H1 (cell line): ENCODE results near the gene LVRN.

Experiments used
- CBX5 ChIP-seq: fragments of 300-800, 300-1000 bp; sonication (generic); IDR thresholded peaks from 2 replicates; pipeline ENCODE4 v1.7.1; 2016; ENCODE audit warnings: antibody characterized with exemption, low read length, low read depth
- CREB1 ChIP-seq: IDR thresholded peaks from 2 replicates; pipeline ENCODE4 v1.6.1; 2012; ENCODE audit warnings: inconsistent platforms
- CTCF ChIP-seq, 3 experiments: IDR thresholded peaks; 1 replicate in 2 of 3; 2 replicates in 1 of 3; pipeline versions ENCODE4 v1.5.1 to v1.6.1; 2011; ENCODE audit warnings: low read length in 3 of 3, mild to moderate bottlenecking in 3 of 3, inconsistent platforms in 2 of 3, low read depth in 1 of 3, moderate library complexity in 1 of 3; ENCODE audit not compliant: insufficient read depth in 1 of 3; ENCODE audit errors: control extremely low read depth in 1 of 3
- EZH2 ChIP-seq: fragments of 200-600 bp; sonication (generic); IDR thresholded peaks from 2 replicates; pipeline ENCODE4 v1.7.1; 2012; ENCODE audit warnings: low read depth, mild to moderate bottlenecking, moderate library complexity, low read length, inconsistent platforms; ENCODE audit not compliant: severe bottlenecking
- HDAC2 ChIP-seq, 2 experiments: fragments of 300-600 bp in 1 of 2; sonication (generic) in 1 of 2; IDR thresholded peaks; 2 replicates each; pipeline ENCODE4 v1.6.1; 2011 to 2012; ENCODE audit warnings: low read depth in 2 of 2, low read length in 2 of 2, mild to moderate bottlenecking in 2 of 2, moderate library complexity in 2 of 2, borderline replicate concordance in 1 of 2, inconsistent platforms in 1 of 2
- JUN ChIP-seq: IDR thresholded peaks from 2 replicates; pipeline ENCODE4 v1.6.1; 2011; ENCODE audit warnings: low read depth, mild to moderate bottlenecking, improper control_type of control experiment, low read length
- MAFK ChIP-seq: IDR thresholded peaks from 2 replicates; pipeline ENCODE4 v1.6.1; 2012; ENCODE audit warnings: low read depth, mild to moderate bottlenecking, improper control_type of control experiment, low read length
- PHF8 ChIP-seq: fragments of 200-600 bp; sonication (generic); conservative IDR thresholded peaks from 2 replicates; pipeline ENCODE4 v1.7.1; 2012; ENCODE audit warnings: low read depth, mild to moderate bottlenecking, inconsistent platforms, low read length, moderate library complexity
- POLR2A ChIP-seq, 2 experiments: IDR thresholded peaks; 1 replicate in 1 of 2; 2 replicates in 1 of 2; pipeline ENCODE4 v1.6.1; 2011; ENCODE audit warnings: low read depth in 2 of 2, low read length in 2 of 2, mild to moderate bottlenecking in 2 of 2; ENCODE audit errors: control extremely low read depth in 1 of 2
- POLR2AphosphoS5 ChIP-seq: IDR thresholded peaks from 2 replicates; pipeline ENCODE4 v1.6.1; 2011; ENCODE audit warnings: low read depth, low read length
- SP1 ChIP-seq: IDR thresholded peaks from 2 replicates; pipeline ENCODE4 v1.6.1; 2011; ENCODE audit warnings: low read depth, low read length
- SP2 ChIP-seq: IDR thresholded peaks from 2 replicates; pipeline ENCODE4 v1.6.1; 2012; ENCODE audit warnings: mild to moderate bottlenecking, low read length, inconsistent platforms

DNA sequence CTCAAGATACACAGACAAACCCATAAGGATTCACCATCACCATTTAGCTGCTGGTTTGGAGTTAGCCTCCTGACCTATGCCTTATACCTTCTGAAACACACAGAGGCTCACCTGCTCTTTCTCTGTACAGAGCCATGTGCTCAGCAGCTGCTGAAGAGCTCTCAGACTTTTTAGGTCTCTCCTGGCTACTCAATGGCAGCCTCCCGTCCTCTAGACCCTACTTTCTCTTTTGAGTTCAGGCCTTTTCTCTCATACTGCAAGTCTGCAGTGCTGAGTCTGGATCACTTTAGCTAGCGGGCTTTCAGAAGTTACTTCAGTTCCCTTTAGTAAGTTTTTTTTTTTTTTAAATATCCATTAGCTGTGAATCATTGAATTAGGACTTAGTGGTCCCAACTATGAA lies 25.7 kb downstream of the LVRN start:
- no peak for TF ChIP-seq JUN
- no peak for TF ChIP-seq CTCF (IDR thresholded peaks at IDR 0.05; ENCODE audit: control extremely low read depth in 1 of 3, insufficient read depth in 1 of 3, low read depth in 1 of 3, low read length in 3 of 3)
- TF ChIP-seq POLR2AphosphoS5 = no peak
- no peak for TF ChIP-seq POLR2A (IDR thresholded peaks at IDR 0.05; ENCODE audit: control extremely low read depth in 1 of 2, low read depth in 2 of 2, low read length in 2 of 2)
- TF ChIP-seq EZH2 = no peak
- TF ChIP-seq CREB1 = no peak
- no peak for TF ChIP-seq MAFK
- TF ChIP-seq SP2 = no peak
- TF ChIP-seq HDAC2 (IDR thresholded peaks at IDR 0.05; ENCODE audit: borderline replicate concordance in 1 of 2, low read depth in 2 of 2, low read length in 2 of 2) = no peak
- no peak for TF ChIP-seq CBX5
- TF ChIP-seq PHF8 = no peak
- TF ChIP-seq SP1 = no peak
